Gastrocnemius medialis (tissue), 4 donors: ENCODE measurements around the gene SGSM2.

Source experiments
- CTCF ChIP-seq, 5 experiments: fragments of 450-650 bp in 3 of 5; fragments of 200-600 bp in 2 of 5; sonication (generic) in 2 of 5; IDR thresholded peaks in 4 of 5; conservative IDR thresholded peaks in 1 of 5; 1 replicate in 4 of 5; 2 replicates in 1 of 5; pipeline ENCODE4 v1.5.1; 2016 to 2019; ENCODE audit warnings: antibody characterized with exemption in 5 of 5, mild to moderate bottlenecking in 3 of 5, moderate library complexity in 3 of 5
- POLR2A ChIP-seq, 2 donors: fragments of 450-650 bp; IDR thresholded peaks; one replicate each; pipeline ENCODE4 v1.6.1; 2017; ENCODE audit warnings: antibody characterized with exemption in 2 of 2, mild to moderate bottlenecking in 2 of 2, moderate library complexity in 2 of 2

DNA sequence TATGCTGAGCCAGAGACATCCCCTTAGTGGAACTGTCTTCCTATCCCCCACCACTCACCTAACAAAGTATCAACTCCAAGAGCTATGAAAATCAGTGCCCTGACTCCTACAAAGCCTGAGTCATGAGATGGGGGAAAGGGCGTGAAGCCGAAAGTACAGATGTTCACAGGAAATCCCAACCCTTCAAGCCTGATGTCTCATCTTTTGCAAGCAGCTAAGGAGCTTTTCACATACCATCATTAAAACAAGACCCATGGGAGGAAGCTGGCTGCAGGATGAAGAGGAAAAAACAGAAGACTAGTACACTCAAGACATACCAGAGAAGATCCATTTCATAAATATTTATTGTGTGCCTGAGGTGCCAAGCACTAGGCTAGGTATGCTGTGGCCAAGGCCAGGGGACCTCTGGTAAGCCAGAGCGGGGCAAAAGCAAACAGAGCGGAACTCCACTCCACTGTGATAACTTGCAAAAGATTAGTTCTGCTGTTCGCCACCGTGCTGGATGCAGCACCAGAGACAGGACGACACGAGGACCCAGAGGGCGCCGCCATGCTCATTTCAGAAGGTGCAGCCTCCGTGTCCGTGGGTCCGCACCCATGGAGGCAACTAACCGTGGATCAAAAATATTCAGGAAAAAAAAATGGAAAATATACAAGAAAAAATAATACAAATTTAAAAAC lies 68.1 kb downstream of the SGSM2 start:
- TF ChIP-seq CTCF (IDR thresholded peaks at IDR 0.05 in 4 of 5, conservative IDR thresholded peaks at IDR 0.05 in 1 of 5), result no peak
- no peak for TF ChIP-seq POLR2A (IDR thresholded peaks at IDR 0.05)
